ENCODE results near the gene PEX6. TPM values are rescaled to one million over a fixed set of nuclear protein-coding genes. Genes with fewer than 3 reads are reported as not detected.

Gene PEX6
- total RNA-seq, 2 experiments from 2014 or later, result 23.8 to 24.7 TPM

DNA sequence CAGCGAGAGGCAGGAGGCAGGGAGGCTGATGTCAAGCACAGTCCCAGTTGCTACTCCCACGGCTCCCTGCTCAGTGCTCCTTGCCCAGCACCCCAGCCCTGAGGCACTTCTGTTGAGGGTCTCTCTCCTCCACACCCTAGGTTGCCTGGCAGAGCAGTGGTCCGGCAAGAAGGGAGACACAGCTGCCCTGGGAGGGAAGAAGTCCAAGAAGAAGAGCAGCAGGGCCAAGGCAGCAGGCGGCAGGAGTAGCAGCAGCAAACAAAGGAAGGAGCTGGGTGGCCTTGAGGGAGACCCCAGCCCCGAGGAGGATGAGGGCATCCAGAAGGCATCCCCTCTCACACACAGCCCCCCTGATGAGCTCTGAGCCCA lies 40.6 kb downstream of the PEX6 start:
- TF ChIP-seq CTCF (conservative IDR thresholded peaks at IDR 0.05; ENCODE audit: low read length), result no peak
- no peak for TF ChIP-seq EZH2phosphoT487 (IDR thresholded peaks at IDR 0.05; ENCODE audit: borderline replicate concordance, low read depth, low read length)
- H4K20me1 ChIP-seq (ENCODE audit: insufficient read depth, low read length), result peaks cover 4% of the 10 kb centered on the region; the same call in 1 of the 2 replicates
- H3K36me3 ChIP-seq (ENCODE audit: insufficient read depth, low read length), result peaks cover 98% of the 10 kb centered on the region
- no peak overlapping the region for H3K4me2 ChIP-seq (ENCODE audit: low read length)
- no peaks in the 10 kb centered on the region for H3K4me1 ChIP-seq (ENCODE audit: insufficient read depth, low read length, poor library complexity, severe bottlenecking)
- ChIA-PET POLR2A (no interaction called here), CTCF (ENCODE audit: unreplicated experiment) (no interaction called here)
- no peak for DNase-seq (ENCODE audit: low spot score)
- peaks cover 23% of the 10 kb centered on the region for H3K79me2 ChIP-seq (ENCODE audit: insufficient read depth, low read depth, low read length)
- intact Hi-C loops (cut with micrococcal nuclease; ENCODE audit: unreplicated experiment), result no loop called here
- H3K9me2 ChIP-seq (ENCODE audit: insufficient read depth, low read length), result no peaks in the 10 kb centered on the region
- no peak overlapping the region for H3K4me3 ChIP-seq (ENCODE audit: low read depth, low read length, poor library complexity, severe bottlenecking)
- H3K9me3 ChIP-seq (ENCODE audit: low read length), result no peaks in the 10 kb centered on the region
- BruUV-seq (replicated peaks), result no TSS peak
- no peak overlapping the region for H3K27ac ChIP-seq (ENCODE audit: low read depth, low read length, poor library complexity, severe bottlenecking)
- no peak overlapping the region for H2AFZ ChIP-seq (ENCODE audit: low read length)

DNA sequence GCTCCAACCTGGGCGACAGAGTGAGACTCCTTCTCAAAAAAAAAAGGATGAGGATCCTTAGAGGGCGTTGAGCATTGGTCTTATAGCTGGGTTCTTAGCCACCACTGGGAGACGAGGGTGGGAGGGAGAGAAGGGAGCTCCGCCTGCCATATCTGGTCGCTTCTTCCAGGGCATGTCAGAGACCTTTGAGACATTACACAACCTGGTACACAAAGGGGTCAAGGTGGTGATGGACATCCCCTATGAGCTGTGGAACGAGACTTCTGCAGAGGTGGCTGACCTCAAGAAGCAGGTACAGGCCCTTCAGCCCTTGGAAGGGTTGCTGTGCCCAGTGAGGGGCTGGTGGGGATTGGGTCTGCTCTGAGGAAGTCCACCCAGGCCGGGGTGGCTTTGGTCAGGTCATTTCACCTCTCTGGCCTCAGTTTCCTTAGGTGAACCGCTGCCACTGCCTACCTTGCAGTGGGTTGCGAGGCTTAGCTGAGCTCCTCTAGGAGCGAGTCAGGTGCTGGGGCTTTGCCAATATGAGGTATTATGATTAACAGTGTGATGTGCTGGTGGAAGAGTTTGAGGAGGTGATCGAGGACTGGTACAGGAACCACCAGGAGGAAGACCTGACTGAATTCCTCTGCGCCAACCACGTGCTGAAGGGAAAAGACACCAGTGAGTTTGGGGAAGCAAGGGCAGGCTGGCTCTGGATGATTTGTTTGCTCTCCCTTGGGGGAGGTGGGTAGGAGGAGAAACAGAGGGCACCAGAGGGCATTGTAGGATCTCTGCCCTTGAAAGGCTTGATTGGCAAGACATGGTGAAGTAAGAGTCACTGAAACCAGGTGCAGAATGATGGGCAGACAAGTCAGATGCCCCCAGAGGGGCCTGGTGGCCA lies 41.2 kb downstream of the PEX6 start:
- no TSS peak for BruUV-seq (replicated peaks)
- Histone ChIP-seq H3K4me1 (ENCODE audit: insufficient read depth, low read length, poor library complexity, severe bottlenecking) (peaks cover 5% of the 10 kb centered on the region), H3K9me3 (ENCODE audit: low read length) (no peaks in the 10 kb centered on the region), H3K36me3 (ENCODE audit: insufficient read depth, low read length) (peaks cover 98% of the 10 kb centered on the region), H4K20me1 (ENCODE audit: insufficient read depth, low read length) (peaks cover 10% of the 10 kb centered on the region), H3K4me2 (ENCODE audit: low read length) (no peak overlapping the region), H2AFZ (ENCODE audit: low read length) (no peak overlapping the region), H3K79me2 (ENCODE audit: insufficient read depth, low read depth, low read length) (peaks cover 29% of the 10 kb centered on the region), H3K27ac (ENCODE audit: low read depth, low read length, poor library complexity, severe bottlenecking) (no peak overlapping the region), H3K4me3 (ENCODE audit: low read depth, low read length, poor library complexity, severe bottlenecking) (no peak overlapping the region), H3K9me2 (ENCODE audit: insufficient read depth, low read length) (no peaks in the 10 kb centered on the region)
- DNase-seq (ENCODE audit: low spot score), result no peak
- intact Hi-C loops (cut with micrococcal nuclease; ENCODE audit: unreplicated experiment), result no loop called here
- no peak for TF ChIP-seq EZH2phosphoT487 (IDR thresholded peaks at IDR 0.05; ENCODE audit: borderline replicate concordance, low read depth, low read length)
- TF ChIP-seq CTCF (conservative IDR thresholded peaks at IDR 0.05; ENCODE audit: low read length), result no peak
- POLR2A ChIA-PET, result interaction anchor here (1.0 kb wide), 1 partner anchor 23 kb away, joined by 3 read pairs; no protein-coding TSS in a partner anchor
- CTCF ChIA-PET (ENCODE audit: unreplicated experiment), result interaction anchor here (0.7 kb wide), 1 partner anchor 24 kb away, joined by 4 read pairs; no protein-coding TSS in a partner anchor

DNA sequence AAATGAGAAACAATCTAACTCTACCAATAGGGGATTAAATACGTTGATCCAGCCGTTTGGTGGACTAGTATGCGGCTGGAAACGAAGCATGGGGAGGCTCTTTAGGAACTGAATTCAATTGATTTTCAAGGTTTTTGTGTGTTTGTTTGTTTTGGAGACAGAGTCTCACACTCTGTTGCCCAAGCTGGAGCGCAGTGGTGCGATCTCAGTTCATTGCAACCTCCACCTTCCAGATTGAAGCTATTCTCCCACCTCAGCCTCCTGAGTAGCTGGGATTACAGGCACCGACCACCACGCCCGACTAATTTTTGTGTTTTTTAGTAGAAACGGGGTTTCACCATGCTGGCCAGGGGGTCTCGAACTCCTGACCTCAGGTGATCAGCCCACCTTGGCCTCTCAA lies 42.6 kb downstream of the PEX6 start:
- DNase-seq (ENCODE audit: low spot score), result no peak
- POLR2A ChIA-PET, result no interaction called here
- Histone ChIP-seq H3K79me2 (ENCODE audit: insufficient read depth, low read depth, low read length) (peaks cover 43% of the 10 kb centered on the region), H3K27ac (ENCODE audit: low read depth, low read length, poor library complexity, severe bottlenecking) (no peak overlapping the region), H2AFZ (ENCODE audit: low read length) (no peak overlapping the region), H3K4me3 (ENCODE audit: low read depth, low read length, poor library complexity, severe bottlenecking) (no peak overlapping the region), H3K4me1 (ENCODE audit: insufficient read depth, low read length, poor library complexity, severe bottlenecking) (peaks cover 19% of the 10 kb centered on the region), H3K9me2 (ENCODE audit: insufficient read depth, low read length) (no peaks in the 10 kb centered on the region), H4K20me1 (ENCODE audit: insufficient read depth, low read length) (peaks cover 20% of the 10 kb centered on the region), H3K36me3 (ENCODE audit: insufficient read depth, low read length) (peaks cover 98% of the 10 kb centered on the region), H3K9me3 (ENCODE audit: low read length) (no peaks in the 10 kb centered on the region), H3K4me2 (ENCODE audit: low read length) (no peak overlapping the region)
- intact Hi-C loops (cut with micrococcal nuclease; ENCODE audit: unreplicated experiment), result no loop called here
- TF ChIP-seq CTCF (conservative IDR thresholded peaks at IDR 0.05; ENCODE audit: low read length) (no peak), EZH2phosphoT487 (IDR thresholded peaks at IDR 0.05; ENCODE audit: borderline replicate concordance, low read depth, low read length) (no peak)
- BruUV-seq (replicated peaks), result no TSS peak
- CTCF ChIA-PET (ENCODE audit: unreplicated experiment), result no interaction called here
